HG03571 (cell line): Measurements from ENCODE around the gene SGK1.

ENCODE experiments used
- ATAC-seq: cut with Tn5 transposase; IDR thresholded peaks from one replicate; pipeline ENCODE4 v1.9.1; 2021; ENCODE audit not compliant: unreplicated experiment

Gene SGK1

DNA sequence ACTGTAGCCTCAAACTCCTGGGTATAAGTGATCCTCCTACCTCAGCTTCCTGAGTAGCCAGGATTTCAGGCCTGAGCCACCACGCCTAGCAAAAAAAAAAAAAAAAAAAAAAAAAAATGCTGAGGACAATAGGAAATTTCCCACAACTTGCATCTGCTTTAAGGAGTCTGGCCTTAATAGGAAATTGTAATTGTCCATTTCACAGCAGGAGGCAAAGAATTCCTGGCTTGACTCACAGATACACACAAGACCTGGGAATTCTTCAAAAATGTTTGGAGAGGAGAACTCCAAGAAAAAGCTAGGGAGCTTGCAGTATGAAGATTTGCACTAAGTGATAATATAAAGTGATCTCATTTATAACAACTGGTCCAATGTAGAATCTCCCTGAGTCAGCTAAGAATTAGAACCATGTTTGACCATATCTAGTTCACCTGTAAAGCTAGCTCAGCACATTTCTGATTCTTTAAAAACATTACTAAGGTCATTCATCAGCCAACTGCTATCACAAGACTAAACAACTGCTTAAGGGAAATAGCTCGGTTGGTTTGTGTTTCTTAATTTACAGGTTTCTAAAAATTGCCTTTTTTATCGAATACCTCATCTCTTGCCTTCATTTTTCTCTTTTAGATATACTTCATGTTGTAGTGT lies 185.3 kb downstream of the SGK1 start:
- no peak for ATAC-seq

DNA sequence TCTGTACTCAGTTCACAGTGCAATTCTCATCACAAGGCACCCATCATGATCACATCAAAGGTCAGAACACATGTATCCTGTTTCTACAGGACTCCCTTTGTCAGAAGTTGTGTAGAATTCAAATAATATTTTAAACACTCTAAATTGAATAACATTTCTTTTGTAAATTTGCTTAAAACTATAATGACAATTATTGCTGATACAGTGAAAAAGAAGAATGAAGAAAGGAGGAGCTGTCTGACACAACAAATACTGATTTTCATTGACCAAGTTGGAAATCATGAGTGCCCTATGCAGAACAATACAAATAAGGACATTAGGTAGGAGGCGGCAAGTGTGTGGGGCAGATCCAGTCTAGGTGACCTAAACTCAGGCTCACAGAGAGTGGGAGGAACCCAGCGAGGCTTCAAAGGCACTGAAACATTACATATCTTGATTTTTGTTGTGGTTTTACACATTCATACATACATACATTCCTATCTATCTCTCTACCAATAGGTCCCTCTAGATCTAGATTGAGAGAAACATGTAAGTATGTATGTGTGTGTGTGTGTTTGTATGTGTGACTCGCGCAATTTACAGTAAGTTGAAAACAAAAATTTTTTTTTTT lies 186.3 kb downstream of the SGK1 start:
- no peak for ATAC-seq

DNA sequence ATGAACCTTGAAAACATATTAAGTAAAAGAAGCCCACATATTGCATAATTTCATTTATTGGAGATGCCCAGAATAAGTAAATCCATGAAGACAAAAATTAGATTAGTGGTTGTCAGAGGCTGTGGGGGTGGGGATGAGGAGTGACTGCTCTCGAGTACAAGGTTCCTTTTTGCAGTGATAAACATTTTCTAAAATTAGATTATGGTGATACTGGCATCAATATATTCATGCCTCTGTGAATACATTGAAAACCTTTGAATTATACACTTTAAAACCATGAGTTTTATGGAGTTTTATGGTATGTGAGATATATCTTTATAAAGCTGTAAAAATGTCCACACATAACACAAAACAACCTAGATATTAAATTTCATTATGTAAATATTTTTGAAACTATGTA lies 189.8 kb downstream of the SGK1 start:
- ATAC-seq, result no peak

DNA sequence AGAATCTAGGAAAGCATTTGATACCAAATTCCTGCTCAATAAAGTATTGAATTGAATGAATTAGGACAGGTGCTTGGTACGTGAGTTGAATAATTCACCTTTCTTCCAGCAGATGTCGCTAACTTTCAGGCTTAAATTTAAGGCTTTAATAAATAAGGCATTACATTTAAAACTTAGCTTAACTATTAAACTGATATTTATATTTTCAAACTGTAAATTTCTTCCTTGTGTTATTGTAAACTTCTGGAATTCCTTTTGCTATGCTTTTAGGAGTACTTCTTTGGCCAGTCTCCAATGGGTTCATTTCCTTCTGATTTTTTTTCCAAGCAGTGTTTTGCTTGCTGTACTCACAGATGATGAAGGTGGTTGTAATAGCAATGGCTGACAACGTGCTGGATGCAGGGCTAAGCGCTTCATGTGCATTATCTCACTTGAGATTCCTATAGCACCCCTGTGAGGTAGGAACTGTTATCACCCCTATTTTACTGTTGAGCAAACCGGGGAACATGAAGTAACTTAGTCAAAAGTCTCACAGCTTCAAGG lies 194.2 kb downstream of the SGK1 start:
- ATAC-seq, result no peak

DNA sequence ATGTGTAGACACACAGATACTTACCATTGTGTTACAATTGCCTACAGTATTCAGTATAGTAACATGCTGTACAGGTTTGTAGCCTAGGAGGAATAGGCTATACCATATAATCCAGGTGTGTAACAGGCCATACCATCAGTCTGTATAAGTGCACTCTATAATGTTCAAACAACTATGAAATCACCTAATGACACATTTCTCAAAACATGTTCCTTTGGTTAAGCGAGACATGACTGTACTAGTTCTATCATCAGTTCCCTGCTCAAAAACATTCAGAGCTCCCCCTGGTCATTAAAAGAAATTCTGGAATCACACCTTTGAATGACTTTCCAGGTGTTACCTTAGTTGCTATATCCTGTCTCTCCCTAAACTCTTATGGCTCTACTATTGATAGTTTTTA lies 195.1 kb downstream of the SGK1 start:
- no peak for ATAC-seq

DNA sequence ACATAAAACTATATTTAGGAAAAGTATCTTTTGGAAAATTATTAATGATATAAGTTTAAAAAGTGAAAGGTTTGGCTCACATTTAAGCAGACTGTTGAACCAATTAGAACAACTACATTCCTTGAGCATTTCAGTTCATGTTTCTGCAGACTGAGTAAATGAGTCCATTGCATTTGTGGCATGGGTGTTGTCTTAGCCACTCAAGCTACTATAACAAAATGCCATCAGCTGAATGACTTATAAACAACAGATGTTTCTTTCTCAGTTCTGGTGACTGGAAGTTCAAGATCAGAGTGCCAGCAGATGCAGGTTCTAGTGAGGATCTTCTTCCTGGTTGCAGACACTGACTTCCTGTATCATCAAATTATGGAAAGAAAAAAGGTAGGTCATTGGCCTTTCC lies 198.4 kb downstream of the SGK1 start:
- ATAC-seq, result no peak
